Nephron (organoid): ENCODE results near the gene MTA1.

Experiments used
- H3K27ac Mint-ChIP-seq, 3 experiments: 2 replicates each; pipeline ENCODE4 v1.8.0; 2020; ENCODE audit warnings: mixed read lengths in 3 of 3, mild to moderate bottlenecking in 2 of 3, moderate library complexity in 1 of 3
- H3K27me3 Mint-ChIP-seq: 2 replicates; pipeline ENCODE4 v1.8.0; 2021; ENCODE audit warnings: low read depth, mild to moderate bottlenecking, moderate library complexity, mixed read lengths
- H3K36me3 Mint-ChIP-seq: 2 replicates; pipeline ENCODE4 v1.8.0; 2020; ENCODE audit warnings: low read depth, mixed read lengths
- H3K4me1 Mint-ChIP-seq: 2 replicates; pipeline ENCODE4 v1.8.0; 2020; ENCODE audit warnings: mixed read lengths
- H3K4me3 Mint-ChIP-seq, 3 experiments: 2 replicates each; pipeline ENCODE4 v1.8.0; 2020; ENCODE audit warnings: mild to moderate bottlenecking in 3 of 3, mixed read lengths in 3 of 3, moderate library complexity in 2 of 3
- H3K9me3 Mint-ChIP-seq: 2 replicates; pipeline ENCODE4 v1.8.0; 2020; ENCODE audit warnings: mixed read lengths
- TF ChIP-seq, protein P1 (sequence below), 3 experiments: fragments of 200-600 bp; sonication (generic); IDR thresholded peaks; one replicate each; pipeline ENCODE4 v1.5.0; 2021; ENCODE audit warnings: antibody characterized with exemption in 3 of 3; ENCODE audit not compliant: unreplicated experiment in 3 of 3

MTA1 gene

DNA sequence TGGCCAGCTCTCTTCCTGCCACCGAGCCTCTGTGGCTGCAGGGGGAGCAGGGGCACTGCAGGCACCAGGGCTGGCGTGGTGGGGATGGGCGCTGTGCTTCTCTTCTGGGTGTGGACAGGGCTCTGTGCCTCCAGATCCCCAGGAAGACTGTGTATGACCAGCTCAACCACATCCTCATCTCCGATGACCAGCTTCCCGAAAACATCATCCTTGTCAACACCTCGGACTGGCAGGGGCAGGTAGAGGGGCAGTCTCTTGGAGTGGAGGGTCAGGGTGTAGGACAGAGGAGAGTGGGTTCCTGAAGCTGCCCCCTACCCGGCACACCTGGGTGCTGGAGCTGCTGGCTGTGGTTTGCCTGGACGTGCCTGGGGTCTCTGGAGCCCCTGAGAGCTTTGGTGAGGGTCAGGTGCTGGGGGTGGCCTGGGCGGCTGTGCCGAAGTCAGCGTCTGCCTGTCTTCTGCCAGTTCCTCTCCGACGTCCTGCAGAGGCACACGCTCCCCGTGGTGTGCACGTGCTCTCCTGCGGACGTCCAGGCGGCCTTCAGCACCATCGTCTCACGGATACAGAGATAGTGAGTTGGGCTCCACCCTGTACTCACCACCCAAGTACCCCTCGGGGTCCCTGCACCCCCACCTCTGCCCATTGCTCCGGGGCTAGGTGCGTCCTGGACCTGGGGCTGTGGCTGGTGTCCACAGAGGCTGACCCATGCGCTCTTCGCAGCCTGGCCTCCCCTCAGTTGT, 37.1 kb upstream of the MTA1 start:
- Mint-ChIP-seq H3K4me1 (no peaks in the 10 kb centered on the region), H3K27me3 (no peaks in the 10 kb centered on the region), H3K36me3 (peaks cover 4% of the 10 kb centered on the region), H3K27ac (no peak overlapping the region), H3K9me3 (no peaks in the 10 kb centered on the region), H3K4me3 (no peak overlapping the region)
- TF ChIP-seq, protein P1, sequence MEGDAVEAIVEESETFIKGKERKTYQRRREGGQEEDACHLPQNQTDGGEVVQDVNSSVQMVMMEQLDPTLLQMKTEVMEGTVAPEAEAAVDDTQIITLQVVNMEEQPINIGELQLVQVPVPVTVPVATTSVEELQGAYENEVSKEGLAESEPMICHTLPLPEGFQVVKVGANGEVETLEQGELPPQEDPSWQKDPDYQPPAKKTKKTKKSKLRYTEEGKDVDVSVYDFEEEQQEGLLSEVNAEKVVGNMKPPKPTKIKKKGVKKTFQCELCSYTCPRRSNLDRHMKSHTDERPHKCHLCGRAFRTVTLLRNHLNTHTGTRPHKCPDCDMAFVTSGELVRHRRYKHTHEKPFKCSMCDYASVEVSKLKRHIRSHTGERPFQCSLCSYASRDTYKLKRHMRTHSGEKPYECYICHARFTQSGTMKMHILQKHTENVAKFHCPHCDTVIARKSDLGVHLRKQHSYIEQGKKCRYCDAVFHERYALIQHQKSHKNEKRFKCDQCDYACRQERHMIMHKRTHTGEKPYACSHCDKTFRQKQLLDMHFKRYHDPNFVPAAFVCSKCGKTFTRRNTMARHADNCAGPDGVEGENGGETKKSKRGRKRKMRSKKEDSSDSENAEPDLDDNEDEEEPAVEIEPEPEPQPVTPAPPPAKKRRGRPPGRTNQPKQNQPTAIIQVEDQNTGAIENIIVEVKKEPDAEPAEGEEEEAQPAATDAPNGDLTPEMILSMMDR (IDR thresholded peaks at IDR 0.05; ENCODE audit: unreplicated experiment in 3 of 3): no peak

DNA sequence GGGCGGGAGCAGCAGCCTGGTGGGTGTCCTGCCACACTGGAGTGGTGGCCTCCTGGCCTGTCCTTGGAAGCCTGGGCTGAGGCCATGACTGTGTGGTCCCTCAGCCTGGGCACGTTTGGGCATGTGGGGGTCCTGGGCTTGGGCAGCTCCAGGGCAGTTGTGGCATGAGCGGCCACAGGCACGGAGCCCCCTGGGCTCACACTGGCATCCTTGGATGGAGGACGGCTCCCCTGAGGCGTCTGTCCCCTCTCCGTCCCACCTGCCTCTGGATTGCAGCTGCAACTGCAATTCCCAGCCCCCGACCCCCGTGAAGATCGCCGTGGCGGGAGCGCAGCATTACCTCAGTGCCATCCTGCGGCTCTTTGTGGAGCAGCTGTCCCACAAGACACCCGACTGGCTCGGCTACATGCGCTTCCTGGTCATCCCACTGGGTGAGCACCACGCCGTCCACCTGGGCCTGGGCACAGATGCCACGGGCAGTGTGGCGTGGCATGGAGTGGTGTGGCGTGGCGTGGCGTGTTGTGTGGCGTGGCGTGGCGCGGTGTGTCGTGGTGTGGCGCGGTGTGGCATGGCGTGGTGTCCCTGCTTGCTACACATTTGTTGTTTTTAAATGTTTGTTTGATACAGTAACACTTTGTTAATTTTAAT, 36.4 kb upstream of the MTA1 start:
- H3K27me3 Mint-ChIP-seq: no peaks in the 10 kb centered on the region
- H3K36me3 Mint-ChIP-seq: peaks cover 4% of the 10 kb centered on the region
- H3K4me1 Mint-ChIP-seq: no peaks in the 10 kb centered on the region
- TF ChIP-seq, protein P1 (IDR thresholded peaks at IDR 0.05; ENCODE audit: unreplicated experiment in 3 of 3): no peak
- H3K27ac Mint-ChIP-seq: no peak overlapping the region
- H3K4me3 Mint-ChIP-seq: no peak overlapping the region
- H3K9me3 Mint-ChIP-seq: no peaks in the 10 kb centered on the region

DNA sequence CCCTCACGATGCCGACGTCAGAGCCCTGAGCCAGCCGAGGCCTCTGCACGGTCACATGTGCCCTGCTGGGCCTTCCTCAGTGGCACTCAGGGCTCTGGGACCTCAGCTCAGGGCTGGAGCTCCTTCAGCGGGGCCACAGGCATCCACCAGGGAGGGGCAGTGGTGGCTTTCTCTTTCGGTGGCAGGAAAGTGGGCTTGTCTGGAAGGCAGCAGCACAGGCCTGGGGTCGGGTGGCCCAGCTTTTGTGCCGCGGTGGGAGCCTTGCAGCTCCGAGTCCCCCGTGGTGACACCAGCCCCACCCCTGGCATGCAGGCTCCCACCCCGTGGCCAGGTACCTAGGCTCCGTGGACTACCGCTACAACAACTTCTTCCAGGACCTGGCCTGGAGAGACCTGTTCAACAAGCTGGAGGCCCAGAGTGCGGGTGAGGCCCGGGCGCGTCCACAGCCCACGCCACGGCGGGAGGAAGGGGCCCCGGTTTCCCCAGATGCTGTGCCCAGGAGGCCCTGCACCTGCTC, 35.5 kb upstream of the MTA1 start:
- peaks cover 4% of the 10 kb centered on the region for H3K36me3 Mint-ChIP-seq
- H3K27ac Mint-ChIP-seq: no peak overlapping the region
- peaks cover 5% of the 10 kb centered on the region for H3K4me1 Mint-ChIP-seq

DNA sequence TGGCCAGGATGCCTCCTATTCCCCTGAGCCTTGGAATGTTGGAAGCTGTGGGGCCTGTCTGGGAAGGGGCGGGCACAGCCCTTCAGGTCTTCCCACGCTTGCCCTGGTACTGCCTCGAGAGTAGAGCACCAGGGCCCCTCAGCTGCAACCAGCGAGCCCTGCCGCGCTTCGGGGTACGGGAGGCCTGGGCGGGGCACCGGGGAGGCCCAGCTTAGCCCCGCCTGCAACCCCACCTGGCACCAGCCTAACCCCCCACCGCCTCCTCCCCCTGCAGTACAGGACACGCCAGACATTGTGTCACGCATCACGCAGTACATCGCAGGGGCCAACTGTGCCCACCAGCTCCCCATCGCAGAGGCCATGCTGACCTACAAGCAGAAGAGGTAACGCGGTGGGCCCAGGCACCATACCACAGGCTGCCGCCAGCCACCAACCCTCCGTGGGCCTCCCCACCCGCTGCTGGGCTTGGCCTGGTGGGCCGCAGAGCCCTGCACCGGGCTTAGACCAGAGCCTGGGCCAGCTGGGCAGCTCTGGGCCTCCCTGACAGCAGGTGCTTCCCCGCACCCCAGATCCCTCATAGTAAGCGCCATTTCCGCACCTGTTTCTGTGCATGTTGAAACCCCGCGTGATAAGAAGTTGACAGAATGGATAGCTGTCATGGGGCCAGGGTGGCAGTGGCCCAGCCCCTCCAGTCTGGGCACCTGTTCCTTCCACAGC, 34.9 kb upstream of the MTA1 start:
- Mint-ChIP-seq H3K27me3 (no peaks in the 10 kb centered on the region), H3K36me3 (peaks cover 4% of the 10 kb centered on the region), H3K4me3 (no peak overlapping the region), H3K9me3 (no peaks in the 10 kb centered on the region), H3K4me1 (peaks cover 5% of the 10 kb centered on the region), H3K27ac (no peak overlapping the region)
- TF ChIP-seq, protein P1 (IDR thresholded peaks at IDR 0.05; ENCODE audit: unreplicated experiment in 3 of 3): no peak

More for the DNA sequence above, 35.5 kb upstream of the MTA1 start:
- no peak overlapping the region for H3K4me3 Mint-ChIP-seq
- H3K27me3 Mint-ChIP-seq: no peaks in the 10 kb centered on the region
- TF ChIP-seq, protein P1 (IDR thresholded peaks at IDR 0.05; ENCODE audit: unreplicated experiment in 3 of 3): no peak
- no peaks in the 10 kb centered on the region for H3K9me3 Mint-ChIP-seq

DNA sequence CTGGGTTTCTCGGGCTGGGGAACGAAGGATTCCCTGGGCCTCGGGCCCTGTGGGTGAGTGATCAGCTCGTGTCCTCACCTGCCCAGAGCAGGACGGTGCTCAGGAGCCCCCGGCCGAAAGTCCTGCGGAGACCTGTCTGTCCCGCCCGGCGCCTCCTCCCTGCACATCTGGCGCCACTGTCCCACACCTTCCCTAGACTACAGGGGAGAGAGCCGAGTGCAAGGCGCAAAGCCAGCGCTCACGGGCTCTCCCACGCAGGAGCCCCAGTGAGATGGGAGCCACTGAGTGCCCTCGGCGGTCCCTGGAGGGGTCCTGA, 34.3 kb upstream of the MTA1 start:
- Mint-ChIP-seq H3K4me3 (no peak overlapping the region), H3K36me3 (peaks cover 4% of the 10 kb centered on the region), H3K4me1 (peaks cover 5% of the 10 kb centered on the region), H3K27ac (no peak overlapping the region), H3K27me3 (no peaks in the 10 kb centered on the region), H3K9me3 (no peaks in the 10 kb centered on the region)
- TF ChIP-seq, protein P1 (IDR thresholded peaks at IDR 0.05; ENCODE audit: unreplicated experiment in 3 of 3): no peak
